Thyroid gland (tissue), 4 donors: ENCODE results near the gene PHLPP1. TPM values are rescaled to one million over a fixed set of nuclear protein-coding genes. Genes with fewer than 3 reads are reported as not detected.
A peak's percentile ranks its signal among the peaks of the same experiment; 100 is the strongest.

Source experiments
- DNase-seq, 2 donors: peaks; one replicate each; pipeline ENCODE4 v3.0.0-alpha.2; 2019
- H3K27ac ChIP-seq, 3 donors: fragments of 200-600 bp; sonication (generic); 1 replicate in 2 of 3; 2 replicates in 1 of 3; pipeline ENCODE4 v1.5.1; 2016 to 2019; ENCODE audit warnings: mild to moderate bottlenecking in 1 of 3, moderate library complexity in 1 of 3
- H3K27me3 ChIP-seq: fragments of 200-600 bp; sonication (generic); one replicate; pipeline ENCODE4 v1.5.1; 2019
- H3K36me3 ChIP-seq, 2 donors: fragments of 200-600 bp; sonication (generic); one replicate each; pipeline ENCODE4 v1.5.1; 2016 to 2019
- H3K4me1 ChIP-seq, 2 donors: fragments of 200-600 bp; sonication (generic); one replicate each; pipeline ENCODE4 v1.5.1; 2017 to 2019
- H3K4me3 ChIP-seq, 3 donors: fragments of 200-600 bp; sonication (generic); replicated peaks in 1 of 3; 1 replicate in 2 of 3; 2 replicates in 1 of 3; pipeline ENCODE4 v1.5.1; 2016; ENCODE audit warnings: mild to moderate bottlenecking in 1 of 3
- H3K9me3 ChIP-seq: fragments of 200-600 bp; sonication (generic); one replicate; pipeline ENCODE4 v1.5.1; 2017
- POLR2A ChIP-seq, 2 donors: fragments of 450-650 bp; IDR thresholded peaks; one replicate each; pipeline ENCODE4 v1.6.1; 2017; ENCODE audit warnings: antibody characterized with exemption in 2 of 2, mild to moderate bottlenecking in 2 of 2, moderate library complexity in 1 of 2
- WGBS, 2 donors: methylation state at CpG; one replicate each; pipeline ENCODE4 v1.1.5; 2017; 5-methylcytosine and 5-hydroxymethylcytosine counted together
- intact Hi-C: fragments of 100-400 bp; cut with DNase I; formaldehyde crosslinking; loops from one replicate; pipeline ENCODE4 v1.15.1; 2023
- total RNA-seq, 4 donors: library from RNA; depleted of rRNA; stranded (reverse); fragments of >200 nt; gene quantifications; one replicate each; pipeline ENCODE4 v1.2.3, GENCODE V29; 2016
- TF ChIP-seq, protein P1 (sequence below), 6 experiments: fragments of 200-600 bp in 3 of 6; fragments of 450-650 bp in 3 of 6; sonication (generic) in 3 of 6; IDR thresholded peaks; one replicate each; pipeline ENCODE4 v1.5.1; 2016 to 2019; ENCODE audit warnings: antibody characterized with exemption in 6 of 6, mild to moderate bottlenecking in 2 of 6, inconsistent platforms in 1 of 6, moderate library complexity in 1 of 6

The PHLPP1 gene
- total RNA-seq, 4 donors from 2014 or later: 14.6 to 22.7 (median 20.4) TPM

- Histone ChIP-seq H3K27me3 (no peaks in the 10 kb centered on the region), H3K9me3 (no peaks in the 10 kb centered on the region), H3K4me1 (peaks cover 0 to 19% of the 10 kb centered on the region in 2 donors), H3K36me3 (no peaks in the 10 kb centered on the region), H3K27ac (peak overlapping the region; percentile 18 to 67 (median 22)), H3K4me3 (no peak overlapping the region)
- intact Hi-C loops: no loop called here
- TF ChIP-seq, protein P1, sequence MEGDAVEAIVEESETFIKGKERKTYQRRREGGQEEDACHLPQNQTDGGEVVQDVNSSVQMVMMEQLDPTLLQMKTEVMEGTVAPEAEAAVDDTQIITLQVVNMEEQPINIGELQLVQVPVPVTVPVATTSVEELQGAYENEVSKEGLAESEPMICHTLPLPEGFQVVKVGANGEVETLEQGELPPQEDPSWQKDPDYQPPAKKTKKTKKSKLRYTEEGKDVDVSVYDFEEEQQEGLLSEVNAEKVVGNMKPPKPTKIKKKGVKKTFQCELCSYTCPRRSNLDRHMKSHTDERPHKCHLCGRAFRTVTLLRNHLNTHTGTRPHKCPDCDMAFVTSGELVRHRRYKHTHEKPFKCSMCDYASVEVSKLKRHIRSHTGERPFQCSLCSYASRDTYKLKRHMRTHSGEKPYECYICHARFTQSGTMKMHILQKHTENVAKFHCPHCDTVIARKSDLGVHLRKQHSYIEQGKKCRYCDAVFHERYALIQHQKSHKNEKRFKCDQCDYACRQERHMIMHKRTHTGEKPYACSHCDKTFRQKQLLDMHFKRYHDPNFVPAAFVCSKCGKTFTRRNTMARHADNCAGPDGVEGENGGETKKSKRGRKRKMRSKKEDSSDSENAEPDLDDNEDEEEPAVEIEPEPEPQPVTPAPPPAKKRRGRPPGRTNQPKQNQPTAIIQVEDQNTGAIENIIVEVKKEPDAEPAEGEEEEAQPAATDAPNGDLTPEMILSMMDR (IDR thresholded peaks at IDR 0.05): no peak
- TF ChIP-seq POLR2A (IDR thresholded peaks at IDR 0.05): no peak
- 82% methylated on average over 5 of the region's 5 CpGs for WGBS, 2 donors
- no peak for DNase-seq
Measured at GRCh38 chr18:62925031-62925688, 209.8 kb downstream of the PHLPP1 start.

GRCh38 chr18:62928326-62928725, 213.0 kb downstream of the PHLPP1 start:
- TF ChIP-seq POLR2A (IDR thresholded peaks at IDR 0.05): no peak
- TF ChIP-seq, protein P1 (IDR thresholded peaks at IDR 0.05): no peak
- Histone ChIP-seq H3K27me3 (no peaks in the 10 kb centered on the region), H3K27ac (no peak overlapping the region), H3K4me1 (peaks cover 0 to 19% of the 10 kb centered on the region in 2 donors), H3K9me3 (no peaks in the 10 kb centered on the region), H3K36me3 (no peaks in the 10 kb centered on the region), H3K4me3 (no peak overlapping the region)
- no peak for DNase-seq
- intact Hi-C loops: no loop called here
- WGBS, 2 donors: 88 to 90% methylated on average over 1 of the region's 1 CpG

GRCh38 chr18:62933261-62933887, 218.0 kb downstream of the PHLPP1 start:
- DNase-seq: no peak
- no peaks in the 10 kb centered on the region for H3K9me3 ChIP-seq
- peaks cover 0 to 12% of the 10 kb centered on the region in 2 donors for H3K4me1 ChIP-seq
- H3K4me3 ChIP-seq: no peak overlapping the region
- no peak for TF ChIP-seq POLR2A (IDR thresholded peaks at IDR 0.05)
- TF ChIP-seq, protein P1 (IDR thresholded peaks at IDR 0.05): no peak
- intact Hi-C loops: no loop called here
- H3K27ac ChIP-seq: no peak overlapping the region
- H3K36me3 ChIP-seq: no peaks in the 10 kb centered on the region
- H3K27me3 ChIP-seq: no peaks in the 10 kb centered on the region
- 73 to 79% methylated on average over 2 of the region's 2 CpGs for WGBS, 2 donors

DNA sequence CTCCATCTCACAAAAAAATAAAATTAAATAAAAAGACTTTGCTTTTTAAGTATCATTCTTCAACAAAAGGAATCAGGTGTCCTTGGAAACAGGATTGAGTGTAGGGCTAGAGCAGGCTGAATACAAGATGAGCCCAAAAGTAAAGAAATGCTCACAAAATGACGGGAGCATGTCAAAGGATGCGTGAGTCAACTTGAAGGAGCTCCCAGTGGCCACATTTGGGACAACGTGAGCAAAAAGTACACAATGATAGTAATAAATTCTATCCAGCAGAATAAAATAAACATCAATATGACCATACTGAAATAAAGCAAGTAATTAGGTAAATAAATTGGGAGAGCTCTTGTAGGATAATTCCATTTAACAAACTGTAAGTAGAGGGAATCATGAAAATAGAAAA, 220.7 kb downstream of the PHLPP1 start:
- intact Hi-C loops: no loop called here
- no peaks in the 10 kb centered on the region for H3K36me3 ChIP-seq
- H3K4me3 ChIP-seq: no peak overlapping the region
- DNase-seq: no peak
- no peak overlapping the region for H3K27ac ChIP-seq
- WGBS, 2 donors: 88% methylated on average over 3 of the region's 3 CpGs
- H3K9me3 ChIP-seq: no peaks in the 10 kb centered on the region
- no peak for TF ChIP-seq POLR2A (IDR thresholded peaks at IDR 0.05)
- TF ChIP-seq, protein P1 (IDR thresholded peaks at IDR 0.05): no peak
- H3K27me3 ChIP-seq: no peaks in the 10 kb centered on the region
- H3K4me1 ChIP-seq: peaks cover 0 to 6% of the 10 kb centered on the region in 2 donors

- H3K9me3 ChIP-seq: no peaks in the 10 kb centered on the region
- H3K36me3 ChIP-seq: no peaks in the 10 kb centered on the region
- intact Hi-C loops: no loop called here
- H3K27ac ChIP-seq: no peak overlapping the region
- no peaks in the 10 kb centered on the region for H3K27me3 ChIP-seq
- peaks cover 0 to 6% of the 10 kb centered on the region in 2 donors for H3K4me1 ChIP-seq
- no peak overlapping the region for H3K4me3 ChIP-seq
- TF ChIP-seq, protein P1 (IDR thresholded peaks at IDR 0.05): no peak
- TF ChIP-seq POLR2A (IDR thresholded peaks at IDR 0.05): no peak
- no peak for DNase-seq
- WGBS, 2 donors: 89 to 93% methylated on average over 2 of the region's 2 CpGs
Measured at GRCh38 chr18:62937065-62937464, 221.7 kb downstream of the PHLPP1 start.
